ENCODE results near the gene LPIN1.

- TF ChIP-seq GATA2 (IDR thresholded peaks at IDR 0.05; ENCODE audit: low read depth, low read length), result no peak
- TF ChIP-seq GATA3 (IDR thresholded peaks at IDR 0.05; ENCODE audit: low read depth, low read length), result no peak
Observed at GRCh38 chr2:11711354-11711716, 35.1 kb upstream of the LPIN1 start.

Measured in SH-SY5Y (cell line).